Measurements from ENCODE around the gene ZNF664. TPM values are rescaled to one million over a fixed set of nuclear protein-coding genes. Genes with fewer than 3 reads are reported as not detected.

Gene ZNF664
- total and polyA plus RNA-seq, 3 donors from 2014 or later: 55.9 to 69.6 (median 63.4) TPM

- Histone ChIP-seq H3K4me3 (no peak overlapping the region), H3K4me1 (peaks cover 3% of the 10 kb centered on the region), H3K27me3 (no peaks in the 10 kb centered on the region), H3K27ac (no peak overlapping the region), H3K9me3 (no peaks in the 10 kb centered on the region), H3K36me3 (ENCODE audit: low read depth, missing control alignments) (no peaks in the 10 kb centered on the region)
- TF ChIP-seq CTCF (IDR thresholded peaks at IDR 0.05) (no peak), POLR2A (IDR thresholded peaks at IDR 0.05) (no peak)
- WGBS, 2 donors: 93 to 96% methylated on average over 6 of the region's 6 CpGs
- no peak for DNase-seq
- intact Hi-C loops (cut with DNase I; ENCODE audit: low total_unique reads): no loop called here
These were observed 36.8 kb downstream of the ZNF664 start for GRCh38 chr12:124009781-124010180.

- no peak overlapping the region for H3K27ac ChIP-seq
- no peaks in the 10 kb centered on the region for H3K9me3 ChIP-seq
- TF ChIP-seq POLR2A (IDR thresholded peaks at IDR 0.05) (no peak), CTCF (IDR thresholded peaks at IDR 0.05) (no peak)
- H3K4me1 ChIP-seq: peaks cover 3% of the 10 kb centered on the region
- DNase-seq: no peak
- H3K27me3 ChIP-seq: no peaks in the 10 kb centered on the region
- 86 to 87% methylated on average over 3 of the region's 3 CpGs for WGBS, 2 donors
- no peaks in the 10 kb centered on the region for H3K36me3 ChIP-seq (ENCODE audit: low read depth, missing control alignments)
- intact Hi-C loops (cut with DNase I; ENCODE audit: low total_unique reads): no loop called here
- no peak overlapping the region for H3K4me3 ChIP-seq
These were observed 37.7 kb downstream of the ZNF664 start for GRCh38 chr12:124010687-124011086.

- Histone ChIP-seq H3K27me3 (no peaks in the 10 kb centered on the region), H3K36me3 (ENCODE audit: low read depth, missing control alignments) (no peaks in the 10 kb centered on the region), H3K4me1 (peaks cover 3% of the 10 kb centered on the region), H3K4me3 (no peak overlapping the region), H3K27ac (no peak overlapping the region), H3K9me3 (no peaks in the 10 kb centered on the region)
- no peak for DNase-seq
- 81 to 95% methylated on average over 8 of the region's 8 CpGs for WGBS, 2 donors
- intact Hi-C loops (cut with DNase I; ENCODE audit: low total_unique reads): no loop called here
- TF ChIP-seq POLR2A (IDR thresholded peaks at IDR 0.05): no peak
- TF ChIP-seq CTCF (IDR thresholded peaks at IDR 0.05): no peak
These were observed 38.6 kb downstream of the ZNF664 start for GRCh38 chr12:124011435-124012115.

GRCh38 chr12:124013073-124013472 lies 40.1 kb downstream of the ZNF664 start:
- WGBS, 2 donors: 86 to 92% methylated on average over 7 of the region's 7 CpGs
- no peak for TF ChIP-seq CTCF (IDR thresholded peaks at IDR 0.05)
- no peak for TF ChIP-seq POLR2A (IDR thresholded peaks at IDR 0.05)
- intact Hi-C loops (cut with DNase I; ENCODE audit: low total_unique reads): no loop called here
- Histone ChIP-seq H3K4me1 (no peaks in the 10 kb centered on the region), H3K27ac (no peak overlapping the region), H3K9me3 (no peaks in the 10 kb centered on the region), H3K36me3 (ENCODE audit: low read depth, missing control alignments) (no peaks in the 10 kb centered on the region), H3K4me3 (no peak overlapping the region), H3K27me3 (no peaks in the 10 kb centered on the region)
- DNase-seq: no peak
